IPS-18c (cell line): ENCODE measurements around the gene ICE1.
"Not testable (repeated sequence)": the region's sequence is repeated elsewhere in the genome, so short reads cannot be mapped to it uniquely, and the experiment has no call there.

Experiments
- H3K4me3 ChIP-seq: 2 replicates; pipeline ENCODE4 v1.7.0; 2013; ENCODE audit warnings: low read depth, mild to moderate bottlenecking, low read length, moderate library complexity; ENCODE audit not compliant: insufficient read depth
- H3K9me3 ChIP-seq: one replicate; pipeline ENCODE4 v1.6.1; 2013; ENCODE audit warnings: mild to moderate bottlenecking, low read length, moderate library complexity; ENCODE audit not compliant: control insufficient read depth, insufficient read depth

The ICE1 gene

DNA sequence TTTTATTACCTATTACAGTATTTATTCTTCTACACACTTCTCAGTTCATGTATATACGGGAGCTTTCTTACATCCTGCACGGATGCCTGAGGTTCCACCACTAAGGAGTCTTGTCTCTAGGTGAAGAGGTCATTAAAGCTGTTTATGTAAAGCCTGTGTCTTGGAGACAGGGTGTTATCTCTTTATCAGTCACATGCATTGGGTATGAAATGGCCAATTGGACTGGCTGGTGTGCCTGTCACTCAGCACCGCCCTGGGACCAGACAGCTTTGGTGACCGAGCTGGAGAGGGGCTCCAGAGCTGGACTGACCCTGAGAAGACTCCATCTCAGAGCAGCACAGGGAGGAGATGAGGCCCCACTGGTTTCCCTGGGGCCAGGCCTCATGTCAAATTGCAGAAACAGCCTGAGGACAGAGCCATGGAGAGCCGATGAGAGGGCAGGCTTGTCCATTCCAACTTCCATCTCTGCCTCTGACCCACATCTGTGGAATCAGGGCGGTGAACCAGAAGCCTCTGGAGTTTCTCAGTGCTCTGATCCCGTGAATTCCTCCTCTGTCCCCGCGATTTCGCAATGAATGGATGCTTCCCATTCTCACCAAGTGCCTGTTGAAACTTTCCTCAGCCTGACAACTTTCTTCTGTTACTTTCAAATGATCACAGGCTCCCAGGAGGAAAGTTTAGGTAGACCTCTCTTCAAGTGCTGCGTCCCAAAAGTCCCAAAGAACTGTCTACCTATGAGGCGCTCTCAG, 32.2 kb upstream of the ICE1 start:
- H3K4me3 ChIP-seq, H3K9me3 ChIP-seq: not testable (repeated sequence)

DNA sequence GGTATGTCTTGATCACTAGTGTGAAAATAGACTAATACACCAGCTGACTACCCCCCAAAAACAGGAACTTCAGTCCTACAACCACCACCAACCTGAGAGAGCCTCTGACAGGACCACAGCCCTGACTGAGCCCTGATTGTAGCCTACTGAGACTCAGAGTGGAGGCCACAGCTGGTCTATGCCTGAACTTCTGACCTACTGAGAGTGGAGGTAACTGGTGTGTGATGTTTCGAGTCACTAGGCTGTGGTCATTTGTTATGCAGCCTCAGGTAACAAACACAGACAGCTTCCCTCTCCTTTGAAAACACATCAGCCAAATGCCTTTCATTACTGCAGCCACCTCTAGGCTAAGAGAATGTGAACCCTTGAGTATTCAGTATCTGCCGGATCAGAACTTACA, 30.0 kb upstream of the ICE1 start:
- not testable (repeated sequence) for H3K4me3 ChIP-seq, H3K9me3 ChIP-seq

DNA sequence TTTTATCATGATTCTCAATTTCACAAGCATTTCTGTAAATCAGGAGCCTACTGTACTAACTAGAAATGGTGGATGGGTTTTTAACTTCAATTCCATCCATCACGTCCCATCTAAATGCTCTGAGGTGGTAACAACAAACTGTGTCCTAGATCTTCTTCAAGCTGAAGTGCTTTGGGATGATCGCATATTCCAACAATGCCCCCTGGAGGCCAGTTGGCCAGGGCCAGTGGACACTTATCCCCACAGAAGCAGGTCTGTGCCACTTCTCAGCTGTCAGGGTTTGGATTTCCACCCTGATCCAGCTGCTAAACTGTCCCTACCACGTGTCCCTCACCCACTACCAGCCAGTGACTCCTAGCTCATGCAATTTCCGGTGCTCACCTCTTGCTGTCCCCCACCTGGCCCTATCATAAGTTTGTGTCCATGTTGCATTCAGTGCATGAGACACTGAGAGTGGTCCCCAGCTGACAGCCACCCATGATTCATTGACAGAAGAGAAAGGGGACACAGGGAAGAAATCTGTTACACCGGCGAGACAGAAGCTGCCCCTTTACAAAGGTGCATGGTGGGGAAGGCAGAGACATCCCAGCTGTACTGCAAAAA, 28.0 kb upstream of the ICE1 start:
- not testable (repeated sequence) for H3K4me3 ChIP-seq, H3K9me3 ChIP-seq

DNA sequence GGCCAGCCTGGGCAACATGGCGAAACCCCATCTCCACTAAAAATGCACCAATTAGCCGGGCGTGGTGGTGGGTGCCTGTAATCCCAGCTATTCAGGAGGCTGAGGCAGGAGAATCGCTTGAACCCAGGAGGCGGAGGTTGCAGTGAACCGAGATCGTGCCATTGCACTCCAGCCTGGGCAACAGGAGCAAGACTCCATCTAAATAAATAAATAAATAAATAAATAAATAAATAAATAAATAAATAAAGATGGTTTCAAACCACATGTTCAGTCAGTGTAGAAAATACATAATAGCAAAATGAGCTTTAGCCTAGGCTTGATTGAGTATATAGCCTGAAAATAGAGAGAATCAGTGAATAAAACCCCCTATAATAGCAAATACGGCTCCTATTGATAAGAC, 27.4 kb upstream of the ICE1 start:
- H3K4me3 ChIP-seq, H3K9me3 ChIP-seq: not testable (repeated sequence)

DNA sequence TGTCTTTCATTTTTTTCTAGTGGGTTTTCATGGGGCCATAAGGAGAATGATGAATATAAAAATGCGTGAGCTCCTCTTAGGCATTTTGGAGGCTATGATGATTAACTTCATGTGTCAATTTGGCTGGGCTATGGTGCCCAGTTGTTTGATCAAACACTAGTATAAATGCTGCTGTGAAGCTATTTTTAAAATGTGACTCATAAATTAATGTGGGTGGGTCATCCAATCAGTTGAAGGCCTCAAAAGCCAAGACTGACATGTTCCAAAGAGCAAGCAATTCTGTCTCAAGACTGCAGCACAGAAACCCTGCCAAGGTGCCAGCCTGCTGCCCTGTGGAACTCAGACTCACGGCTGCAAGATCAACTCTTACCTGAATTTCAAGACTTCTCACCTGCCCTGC, 24.4 kb upstream of the ICE1 start:
- peaks cover 3% of the 10 kb centered on the region for H3K9me3 ChIP-seq
- H3K4me3 ChIP-seq = no peak overlapping the region

DNA sequence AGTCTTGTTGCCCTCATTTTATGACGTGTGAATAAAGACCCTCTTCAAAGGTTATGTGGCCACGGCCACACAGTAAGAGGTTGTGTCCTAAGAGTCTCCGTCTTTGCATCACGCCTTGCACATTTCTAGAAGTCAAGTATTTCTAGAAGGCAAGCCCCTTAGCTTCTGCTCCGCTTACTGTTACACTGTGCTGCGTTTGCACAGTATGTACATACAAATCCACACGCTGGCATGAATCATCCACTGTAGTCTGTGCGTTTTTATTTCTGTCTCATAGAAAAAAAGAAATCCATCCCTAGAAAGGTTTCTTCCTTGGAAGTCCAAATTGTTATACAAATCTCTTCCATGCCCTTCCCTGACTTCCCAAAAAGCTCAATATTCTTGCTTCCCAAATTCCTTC, 21.4 kb upstream of the ICE1 start:
- H3K4me3 ChIP-seq = no peak overlapping the region
- H3K9me3 ChIP-seq = peaks cover 3% of the 10 kb centered on the region

DNA sequence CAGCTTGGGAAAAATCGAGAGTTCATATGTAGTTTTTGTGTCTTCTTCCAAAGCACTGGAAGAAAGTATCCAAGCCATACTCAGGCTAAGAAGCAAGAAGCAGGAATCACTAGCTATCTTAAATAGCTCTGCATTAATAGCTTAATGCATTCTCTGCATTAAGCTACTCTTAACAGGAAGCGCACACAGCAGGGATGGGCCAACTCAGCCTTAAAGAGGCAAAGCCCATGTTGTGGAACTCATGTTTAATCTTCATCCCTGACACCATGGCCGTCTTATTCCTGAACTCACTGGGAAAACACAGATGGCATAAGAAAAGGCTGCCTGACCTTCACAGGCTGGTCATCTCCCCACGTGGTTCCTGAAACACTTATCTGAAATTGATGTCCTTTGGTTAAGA, 18.7 kb upstream of the ICE1 start:
- H3K9me3 ChIP-seq = peaks cover 3% of the 10 kb centered on the region
- no peak overlapping the region for H3K4me3 ChIP-seq

DNA sequence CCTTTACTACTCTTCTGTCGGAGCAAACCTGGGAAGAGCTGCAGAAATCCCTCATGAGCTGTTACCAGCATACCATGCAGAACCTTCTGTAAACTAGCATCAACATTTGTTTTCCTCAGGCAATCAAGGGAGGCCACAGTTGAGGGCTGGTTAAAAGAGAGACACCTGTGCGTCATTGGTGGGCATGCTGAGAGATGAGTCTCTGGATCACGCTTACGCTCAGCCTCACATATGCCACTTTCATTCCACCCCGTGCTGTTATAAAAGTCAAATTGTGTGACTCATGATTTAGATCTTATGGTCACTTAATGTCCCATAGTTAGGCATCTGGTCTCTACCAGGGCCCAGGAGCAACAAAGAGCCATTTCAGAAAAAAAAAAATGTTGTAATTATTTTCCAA, 18.1 kb upstream of the ICE1 start:
- Histone ChIP-seq H3K4me3 (no peak overlapping the region), H3K9me3 (peaks cover 6% of the 10 kb centered on the region)

DNA sequence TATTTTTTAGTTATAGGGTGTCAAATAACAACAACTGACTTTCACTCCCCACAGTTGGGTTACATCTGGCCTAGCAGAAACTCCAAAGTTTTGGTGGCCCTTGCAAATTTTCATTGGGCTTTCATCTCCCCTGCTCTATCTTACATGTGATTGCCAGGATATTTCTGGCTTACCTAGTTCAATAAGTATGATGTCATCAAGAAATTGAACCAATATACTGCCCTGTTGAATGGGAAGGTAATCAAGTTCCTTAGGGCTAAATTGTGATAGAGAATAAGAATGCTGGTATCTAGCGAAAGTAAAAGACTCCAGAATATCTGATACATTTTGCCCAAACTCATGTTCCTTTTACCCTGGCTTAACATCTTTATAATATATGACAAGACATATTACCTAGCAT, 17.0 kb upstream of the ICE1 start:
- H3K9me3 ChIP-seq = peaks cover 12% of the 10 kb centered on the region
- no peak overlapping the region for H3K4me3 ChIP-seq

DNA sequence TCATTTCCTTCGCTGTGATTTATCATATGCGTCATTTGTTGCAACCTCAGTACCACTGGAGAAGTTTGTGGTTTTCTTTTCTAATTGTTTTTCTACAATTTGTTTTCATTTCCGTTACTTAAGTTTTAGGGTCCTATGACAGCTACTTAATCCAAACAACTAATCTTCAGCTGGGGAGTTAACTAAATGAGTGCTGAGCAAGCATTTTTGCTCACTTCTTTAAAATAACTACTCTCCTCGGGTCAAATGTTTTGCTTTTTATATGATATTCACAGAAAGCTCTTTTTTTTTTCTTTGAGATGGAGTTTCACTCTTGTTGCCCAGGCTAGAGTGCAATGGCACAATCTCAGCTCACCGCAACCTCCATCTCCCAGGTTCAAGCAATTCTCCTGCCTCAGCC, 14.6 kb upstream of the ICE1 start:
- Histone ChIP-seq H3K4me3 (no peak overlapping the region), H3K9me3 (peaks cover 16% of the 10 kb centered on the region)

DNA sequence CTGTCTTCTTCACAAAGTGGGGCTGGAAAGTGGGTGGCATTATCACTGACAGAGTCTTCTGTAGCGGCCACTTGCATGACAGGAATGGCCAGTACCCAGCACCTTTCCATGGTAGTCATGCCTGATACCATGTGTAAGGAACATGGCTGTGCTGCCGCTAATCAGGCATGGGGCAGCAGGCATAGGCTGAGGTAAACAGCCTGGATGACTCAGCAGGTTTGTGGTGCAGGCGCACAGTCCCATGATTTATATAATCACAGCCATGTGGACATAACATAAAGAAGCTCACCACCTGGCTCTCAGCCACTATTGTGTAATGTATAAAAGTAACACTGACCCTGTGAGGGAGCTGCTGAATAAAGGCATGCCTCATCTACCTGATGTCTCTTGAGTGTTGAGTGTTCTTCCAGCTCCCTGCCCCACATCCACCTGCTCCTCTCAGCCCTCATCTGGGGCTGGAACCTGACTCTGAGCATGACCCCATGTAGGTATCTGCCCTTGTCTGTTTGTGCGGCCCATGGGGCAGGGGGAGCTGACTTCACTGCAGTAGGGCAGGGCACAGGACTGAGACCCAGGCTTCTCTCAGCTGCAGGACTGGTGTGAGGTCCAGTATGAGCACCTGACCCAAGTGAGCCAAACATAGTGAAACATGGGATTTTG, 13.2 kb upstream of the ICE1 start:
- H3K4me3 ChIP-seq = no peak overlapping the region
- H3K9me3 ChIP-seq = peaks cover 16% of the 10 kb centered on the region

DNA sequence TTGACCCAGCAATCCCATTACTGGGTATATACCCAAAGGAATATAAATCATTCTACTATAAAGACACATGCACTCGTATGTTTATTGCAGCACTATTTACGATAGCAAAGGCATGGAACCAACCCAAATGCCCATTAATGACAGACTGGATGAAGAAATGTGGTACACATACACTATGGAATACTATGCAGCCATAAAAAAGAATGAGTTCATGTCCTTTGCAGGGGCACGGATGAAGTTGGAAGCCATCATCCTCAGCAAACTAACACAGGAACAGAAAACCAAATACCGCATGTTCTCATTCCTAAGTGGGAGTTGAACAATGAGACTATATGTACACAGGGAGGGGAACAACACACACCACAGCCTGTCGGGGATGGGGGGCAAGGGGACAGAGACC, 8.6 kb upstream of the ICE1 start:
- not testable (repeated sequence) for H3K4me3 ChIP-seq
- H3K9me3 ChIP-seq = peaks cover 16% of the 10 kb centered on the region

DNA sequence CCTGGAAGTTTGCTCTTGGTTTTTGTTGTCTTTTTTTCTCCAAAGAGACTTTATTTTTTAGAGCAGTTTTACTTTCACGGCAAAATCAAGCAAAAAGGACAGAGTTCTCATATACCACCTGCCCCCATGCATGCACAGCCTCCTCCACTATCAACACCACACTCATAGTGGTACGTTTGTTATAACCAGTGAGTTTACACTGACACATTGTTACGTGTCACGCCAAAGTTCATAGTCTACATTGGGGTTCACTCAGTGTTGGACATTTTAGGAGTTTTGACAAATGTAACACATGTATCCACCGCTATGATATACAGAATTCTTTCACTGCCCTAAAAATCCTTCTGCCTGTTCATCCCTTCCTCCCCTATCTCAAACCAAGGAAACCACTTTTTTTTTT, 7.5 kb upstream of the ICE1 start:
- peaks cover 7% of the 10 kb centered on the region for H3K9me3 ChIP-seq
- H3K4me3 ChIP-seq = no peak overlapping the region

DNA sequence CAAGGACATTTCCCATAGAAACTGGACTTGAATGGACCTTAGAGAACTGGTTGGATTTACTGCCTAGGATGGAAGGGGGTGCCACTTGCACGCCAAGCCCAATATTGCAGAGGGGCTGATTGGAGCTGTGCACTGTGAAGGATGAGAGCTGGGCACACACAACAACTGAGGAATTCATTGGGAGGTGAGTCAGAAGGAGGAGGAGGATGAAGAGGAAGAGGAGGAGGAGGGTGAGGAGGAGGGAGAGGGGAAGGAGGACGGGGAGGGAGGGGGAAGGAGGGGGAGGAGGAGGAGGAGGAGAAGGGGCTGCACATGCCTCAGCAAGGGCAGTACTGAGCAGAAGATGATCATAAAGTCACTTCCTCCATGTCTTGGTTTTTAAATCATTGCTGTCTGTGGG, 5.7 kb upstream of the ICE1 start:
- Histone ChIP-seq H3K9me3 (no peaks in the 10 kb centered on the region), H3K4me3 (no peak overlapping the region)

DNA sequence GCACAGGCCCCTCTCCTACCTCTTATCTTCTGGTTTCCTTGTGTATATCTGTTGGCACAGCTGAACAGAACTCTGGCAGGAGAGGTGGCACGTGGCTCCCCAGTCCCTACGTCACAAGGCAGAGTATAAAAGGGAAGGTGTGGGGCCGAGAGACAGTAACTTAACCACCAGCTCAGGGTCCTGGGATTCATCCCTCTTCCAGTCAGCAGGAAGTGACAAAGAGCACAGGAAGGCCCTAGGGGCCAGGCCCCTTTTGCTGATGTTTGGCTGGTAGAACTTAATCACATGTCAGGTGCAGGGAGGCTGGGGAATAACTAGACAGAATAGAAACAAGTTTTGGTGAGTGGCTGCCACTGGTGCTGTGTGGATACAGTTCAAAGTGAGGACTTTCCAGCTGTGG, 4.5 kb upstream of the ICE1 start:
- H3K4me3 ChIP-seq = no peak overlapping the region
- H3K9me3 ChIP-seq = no peaks in the 10 kb centered on the region

DNA sequence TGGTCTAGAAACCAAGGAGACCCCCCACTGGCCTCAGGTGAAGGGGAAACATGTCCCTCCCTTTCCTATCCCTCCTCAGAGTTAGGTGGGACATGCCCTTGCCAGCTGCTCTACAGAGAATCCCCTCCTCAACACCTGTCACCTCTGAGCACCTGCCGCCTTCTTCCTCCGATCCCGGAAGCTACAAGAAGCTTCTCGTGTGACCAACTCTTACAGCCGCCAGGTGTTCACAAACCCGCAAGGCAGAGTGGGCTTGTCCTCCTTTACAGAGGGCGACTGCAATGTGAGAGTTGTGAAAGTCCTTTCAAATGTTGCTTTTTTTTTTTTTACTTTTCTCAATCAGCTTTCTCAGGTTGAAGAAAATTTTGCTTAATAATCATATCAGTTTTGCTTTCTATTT, 3.7 kb upstream of the ICE1 start:
- Histone ChIP-seq H3K4me3 (no peak overlapping the region), H3K9me3 (no peaks in the 10 kb centered on the region)

DNA sequence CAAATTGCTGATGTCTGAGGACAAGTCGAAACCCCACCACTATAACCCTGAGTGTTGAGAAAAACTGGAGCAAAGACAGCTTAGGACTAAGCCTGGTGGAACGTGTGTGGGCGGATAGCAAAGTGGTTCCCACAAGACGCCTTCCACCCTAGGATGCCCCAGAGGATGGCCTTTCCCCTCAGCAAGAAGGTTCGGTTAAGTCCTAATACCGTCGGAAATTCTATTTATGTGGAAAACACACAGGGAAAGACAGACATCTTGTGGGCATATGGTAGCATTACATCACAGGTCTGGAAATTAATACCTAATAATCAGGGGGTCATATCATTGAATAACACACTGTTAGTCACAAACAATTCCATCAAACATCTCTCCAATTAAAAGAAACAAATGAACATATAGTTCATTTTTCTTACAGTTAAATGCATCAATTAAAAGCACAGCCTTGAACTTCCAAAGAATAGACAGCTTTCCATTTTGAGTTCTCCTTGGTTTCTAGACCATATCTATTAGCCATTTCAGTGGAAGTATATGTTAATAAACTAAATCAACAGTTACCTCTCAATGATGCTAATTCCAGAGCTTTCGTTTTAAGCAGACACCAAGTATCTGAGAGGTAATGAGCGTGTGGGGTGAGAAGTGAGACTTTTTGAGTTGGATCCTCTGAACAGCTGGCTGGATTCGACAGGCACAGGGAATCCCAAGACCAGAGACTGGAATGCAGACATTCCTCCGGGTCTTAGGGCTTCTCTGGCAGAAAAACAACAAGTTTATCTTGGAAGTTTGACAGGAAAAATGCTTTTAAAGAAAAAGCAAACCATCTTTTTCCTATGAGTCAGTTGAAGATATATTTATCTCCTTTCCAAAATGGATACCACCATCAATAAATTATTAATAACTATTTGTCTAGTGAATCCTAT, 2.9 kb upstream of the ICE1 start:
- H3K9me3 ChIP-seq = no peaks in the 10 kb centered on the region
- H3K4me3 ChIP-seq = no peak overlapping the region

DNA sequence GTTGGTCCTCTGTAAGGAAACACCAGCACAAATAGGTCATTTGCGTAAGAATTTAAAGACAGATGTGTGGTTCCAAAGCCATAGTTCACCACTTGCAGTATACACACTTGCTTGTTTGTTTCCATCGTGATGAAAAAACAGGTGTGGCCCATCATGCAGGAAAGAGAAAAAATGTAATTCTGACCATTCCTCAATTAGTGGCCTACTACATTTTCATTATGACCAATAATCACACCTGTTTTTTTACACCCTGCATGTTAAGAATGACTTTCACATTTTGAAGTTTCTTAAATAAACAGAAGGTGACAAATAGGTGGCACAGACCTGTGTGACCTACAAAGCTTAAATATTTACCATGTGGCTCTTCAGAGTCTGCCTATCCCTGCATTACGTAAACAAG, 2.2 kb upstream of the ICE1 start:
- no peak overlapping the region for H3K4me3 ChIP-seq
- H3K9me3 ChIP-seq = no peaks in the 10 kb centered on the region
